ENCODE results near the gene BCAS3.
"Not testable (repeated sequence)": the region's sequence is repeated elsewhere in the genome, so short reads cannot be mapped to it uniquely, and the experiment has no call there.

The BCAS3 gene

GRCh38 chr17:60886731-60887613, 209.3 kb downstream of the BCAS3 start:
- not testable (repeated sequence) for DNase-seq (ENCODE audit: low read depth in 2 of 2)

DNA sequence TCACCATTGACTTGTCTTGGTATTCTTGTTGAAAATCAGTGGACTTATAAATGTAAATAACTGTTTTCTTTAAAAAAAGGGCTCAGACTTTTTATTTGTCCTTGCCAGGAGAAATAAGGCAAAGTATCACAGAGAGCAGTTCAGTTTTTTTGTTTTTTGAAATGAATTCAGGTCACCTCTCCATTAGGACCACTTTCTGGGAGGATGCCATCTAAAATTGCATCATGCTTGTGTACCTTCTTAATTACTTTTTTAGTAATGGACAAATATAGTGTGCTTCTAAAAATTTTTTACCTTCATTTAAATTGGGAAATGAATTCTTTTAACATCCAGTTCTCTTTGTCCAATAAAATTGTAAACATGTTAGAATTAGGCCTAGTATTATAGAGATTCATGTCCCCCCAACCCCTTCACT, 210.0 kb downstream of the BCAS3 start:
- no peak for DNase-seq (ENCODE audit: low read depth in 2 of 2)

DNA sequence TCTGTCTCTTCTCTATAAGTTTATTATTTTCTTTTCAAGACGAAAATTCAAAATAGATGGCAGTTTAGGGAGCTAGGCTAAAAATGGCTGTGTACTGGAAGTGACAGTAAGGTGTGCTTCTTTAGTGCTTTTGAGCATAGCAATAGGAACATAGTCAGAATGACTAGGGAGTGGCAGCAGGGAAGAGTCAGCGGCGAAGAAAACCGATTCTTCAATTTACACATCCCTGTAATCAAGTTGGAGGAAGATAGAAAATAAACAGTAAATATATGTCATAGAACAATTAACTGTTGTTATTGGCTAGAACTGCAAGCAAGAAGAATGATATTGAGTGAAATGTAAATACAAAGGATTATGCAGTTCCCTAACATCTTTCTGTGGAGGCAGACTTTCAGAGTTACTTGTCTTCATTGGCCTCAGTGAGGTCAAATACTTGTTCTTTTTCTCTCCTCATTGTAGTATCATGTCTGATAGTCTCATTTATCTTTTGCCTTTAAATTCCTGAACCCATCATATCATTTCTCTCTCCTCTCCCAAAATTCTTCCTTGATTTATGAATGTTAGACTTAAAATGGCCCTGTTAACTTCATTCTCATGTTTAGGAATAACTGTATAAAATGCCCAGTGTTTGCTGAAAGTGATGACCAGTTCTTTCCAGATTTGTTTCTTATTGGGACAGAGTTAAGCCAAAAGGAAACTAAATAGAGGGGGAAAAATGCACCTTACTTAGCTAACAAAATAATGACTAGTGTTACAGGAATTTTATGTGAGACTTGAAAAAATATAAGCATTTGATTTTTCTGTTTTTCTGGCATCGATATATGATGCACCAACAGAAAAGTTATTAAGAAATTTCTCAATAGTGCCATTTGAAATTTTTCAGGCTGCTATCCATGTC, 211.4 kb downstream of the BCAS3 start:
- no peak for DNase-seq (ENCODE audit: low read depth in 2 of 2)

GRCh38 chr17:60891149-60891548, 213.5 kb downstream of the BCAS3 start:
- DNase-seq (ENCODE audit: low read depth in 2 of 2), result no peak

- no peak for DNase-seq (ENCODE audit: low read depth in 2 of 2)
Observed at GRCh38 chr17:60893475-60893874, 215.8 kb downstream of the BCAS3 start.

GRCh38 chr17:60896996-60897395, 219.3 kb downstream of the BCAS3 start:
- DNase-seq (ENCODE audit: low read depth in 2 of 2), result no peak

GRCh38 chr17:60899115-60899514, 221.5 kb downstream of the BCAS3 start:
- DNase-seq (ENCODE audit: low read depth in 2 of 2), result no peak

- DNase-seq (ENCODE audit: low read depth in 2 of 2), result no peak
Observed at GRCh38 chr17:60900688-60901087, 223.0 kb downstream of the BCAS3 start.

DNA sequence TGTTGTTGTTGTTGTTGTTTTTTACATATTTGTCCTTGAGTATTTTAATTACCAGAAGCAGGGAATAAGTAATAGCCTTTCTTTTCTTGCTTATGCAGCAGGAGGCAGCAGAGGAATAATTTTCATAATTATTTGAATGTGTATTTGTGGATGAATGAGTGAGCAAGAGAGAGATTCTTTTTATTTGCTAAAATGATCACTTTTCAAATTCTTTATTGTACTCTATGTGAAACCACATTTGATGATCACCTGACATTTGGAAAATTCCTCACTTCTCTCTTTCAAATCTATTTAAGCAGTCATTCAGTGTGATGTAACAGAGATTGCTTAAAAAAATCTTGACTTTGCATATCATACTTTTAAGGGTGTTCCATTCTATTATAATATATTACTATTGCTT, 223.6 kb downstream of the BCAS3 start:
- no peak for DNase-seq (ENCODE audit: low read depth in 2 of 2)

GRCh38 chr17:60901806-60902205, 224.2 kb downstream of the BCAS3 start:
- no peak for DNase-seq (ENCODE audit: low read depth in 2 of 2)

GRCh38 chr17:60902399-60902798, 224.7 kb downstream of the BCAS3 start:
- DNase-seq (ENCODE audit: low read depth in 2 of 2), result no peak

DNA sequence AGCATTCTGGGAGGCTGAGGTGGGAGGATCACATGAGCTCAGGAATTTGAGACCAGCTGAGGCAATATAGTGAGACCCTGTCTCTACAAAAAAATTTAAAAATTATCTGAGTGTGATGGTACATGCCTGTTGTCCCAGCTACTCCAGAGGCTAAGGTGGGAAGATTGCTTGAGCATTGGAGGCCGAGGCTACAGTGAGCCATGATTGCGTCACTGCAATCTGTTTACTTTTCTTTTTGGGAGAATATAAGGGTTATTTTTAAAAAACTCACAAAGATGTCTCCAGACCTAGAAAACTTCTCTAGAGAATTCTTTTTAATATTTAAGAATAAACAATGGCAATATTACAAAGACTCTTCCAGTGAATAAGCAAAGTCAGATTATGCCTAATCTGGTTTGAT, 226.9 kb downstream of the BCAS3 start:
- no peak for DNase-seq (ENCODE audit: low read depth in 2 of 2)

- DNase-seq (ENCODE audit: low read depth in 2 of 2), result no peak
Observed at GRCh38 chr17:60905709-60906108, 228.1 kb downstream of the BCAS3 start.

- no peak for DNase-seq (ENCODE audit: low read depth in 2 of 2)
Observed at GRCh38 chr17:60908324-60908723, 230.7 kb downstream of the BCAS3 start.

GRCh38 chr17:60909405-60909804, 231.8 kb downstream of the BCAS3 start:
- no peak for DNase-seq (ENCODE audit: low read depth in 2 of 2)

DNA sequence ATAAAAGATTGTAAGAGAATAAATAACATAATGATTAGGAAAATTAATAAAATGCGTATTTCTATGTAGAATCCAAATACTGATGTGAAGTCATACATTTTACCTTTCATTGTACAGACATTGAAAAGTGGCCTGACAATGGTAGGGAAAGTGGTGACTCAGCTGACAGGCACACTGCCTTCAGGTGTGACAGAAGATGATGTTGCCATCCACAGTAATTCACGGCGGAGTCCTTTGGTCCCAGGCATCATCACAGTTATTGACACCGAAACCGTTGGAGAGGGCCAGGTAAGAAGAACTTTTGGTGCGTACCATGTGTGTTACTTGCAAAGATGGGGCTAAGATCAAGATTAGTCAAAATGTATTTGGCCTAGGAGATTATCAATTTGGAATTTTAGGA, 232.8 kb downstream of the BCAS3 start:
- DNase-seq (ENCODE audit: low read depth in 2 of 2), result no peak

DNA sequence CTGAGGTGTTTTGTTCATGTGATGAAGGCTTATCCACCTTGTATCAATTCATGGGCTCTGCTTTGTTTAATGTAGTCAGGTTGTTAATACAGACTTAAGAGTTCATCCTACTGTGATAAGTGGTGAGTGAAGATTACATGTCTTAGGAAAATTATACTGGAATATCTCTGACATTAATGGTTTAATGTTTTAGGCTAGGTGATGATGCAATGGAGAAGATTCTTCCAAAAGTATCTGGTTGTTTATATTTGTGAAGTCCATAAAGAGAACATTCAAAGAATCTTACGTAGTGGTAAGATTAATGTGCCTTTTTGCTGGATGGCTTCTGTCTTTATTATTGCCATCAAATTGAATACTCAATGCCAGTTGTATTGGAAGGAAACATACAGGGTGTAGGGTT, 236.4 kb downstream of the BCAS3 start:
- DNase-seq (ENCODE audit: low read depth in 2 of 2), result no peak

GRCh38 chr17:60916043-60916442, 238.4 kb downstream of the BCAS3 start:
- no peak for DNase-seq (ENCODE audit: low read depth in 2 of 2)

GRCh38 chr17:60920107-60920506, 242.5 kb downstream of the BCAS3 start:
- DNase-seq (ENCODE audit: low read depth in 2 of 2), result no peak

DNA sequence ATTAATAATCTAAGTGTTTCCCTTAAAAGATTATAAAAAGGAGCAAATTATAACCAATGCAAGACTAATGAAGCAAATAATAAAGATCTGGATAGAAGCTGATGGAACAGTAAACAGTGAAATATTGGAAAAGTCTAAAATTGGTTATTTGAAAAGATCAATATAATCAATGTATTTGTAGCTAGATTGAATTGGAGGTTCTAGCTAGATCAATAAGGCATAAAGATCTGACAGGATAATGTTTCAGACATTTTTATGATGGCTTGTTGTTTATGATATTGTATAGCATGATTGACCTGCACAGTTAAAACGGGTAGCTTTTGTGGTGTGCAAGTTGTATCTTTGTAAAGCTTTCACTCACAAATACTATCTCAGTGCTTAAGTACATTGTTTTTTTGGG, 245.3 kb downstream of the BCAS3 start:
- no peak for DNase-seq (ENCODE audit: low read depth in 2 of 2)

DNA sequence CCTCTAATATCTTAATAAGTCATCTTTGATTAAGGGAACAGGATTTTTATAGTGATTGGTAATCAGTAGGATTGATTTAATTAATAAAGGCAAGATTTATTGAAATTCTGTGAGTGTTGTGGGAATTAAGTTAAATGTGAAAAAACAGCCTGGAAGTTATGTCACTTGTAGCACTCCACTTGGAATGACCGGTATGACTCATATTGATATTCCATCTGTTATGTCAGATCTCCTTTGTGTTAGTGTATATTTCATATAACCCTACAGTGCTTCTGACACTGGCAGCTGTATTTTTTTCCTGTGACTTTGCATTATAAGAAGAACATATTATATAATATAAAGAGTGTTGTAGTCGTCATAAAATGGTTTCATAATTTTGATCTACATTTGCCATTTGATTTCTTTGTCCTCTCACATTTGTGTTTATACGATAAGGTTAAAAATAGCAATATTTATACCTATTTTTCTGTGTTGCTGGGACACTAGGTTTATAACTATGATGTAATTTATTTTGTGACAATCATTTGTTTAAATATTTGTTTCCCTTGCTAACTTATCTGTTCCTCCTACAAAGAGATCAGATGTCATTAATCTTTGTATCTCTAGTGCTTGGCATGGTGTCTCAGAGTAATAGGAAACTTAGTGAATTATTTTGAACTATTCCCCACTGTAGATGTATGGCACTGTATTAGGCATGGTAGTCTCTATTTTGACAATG, 249.0 kb downstream of the BCAS3 start:
- DNase-seq (ENCODE audit: low read depth in 2 of 2), result no peak

DNA sequence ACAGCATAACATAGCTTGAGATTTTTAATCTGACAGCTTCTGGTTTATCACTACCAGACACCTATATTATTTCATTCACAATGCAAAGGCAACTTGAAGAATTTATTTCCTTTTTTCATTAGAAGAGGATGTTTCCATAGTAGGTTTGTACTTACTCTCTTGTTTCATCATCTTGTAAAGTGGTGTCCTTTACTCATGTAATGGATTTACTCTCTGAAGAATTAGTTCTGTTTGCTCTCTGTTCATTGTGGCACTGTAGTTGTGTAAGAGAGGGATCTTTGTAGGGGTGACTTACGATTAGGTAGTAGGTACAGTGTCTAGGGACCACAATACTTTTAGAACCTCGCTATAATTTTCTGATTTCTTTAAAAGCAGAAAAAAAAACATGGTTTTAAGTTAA, 256.1 kb downstream of the BCAS3 start:
- no peak for DNase-seq (ENCODE audit: low read depth in 2 of 2)
